HCT116 (cell line): ENCODE measurements around the gene SMYD3. TPM values are rescaled to one million over a fixed set of nuclear protein-coding genes. Genes with fewer than 3 reads are reported as not detected.

ENCODE experiments used
- ATAC-seq: fragments of 200-7000 bp; cut with Tn5 transposase; 2 replicates; pipeline ENCODE4 v1.9.1; 2020; ENCODE audit warnings: mild to moderate bottlenecking, moderate library complexity
- BruUV-seq: library from RNA; stranded (reverse); fragments of 400-500 nt; replicated peaks from 2 replicates; lab custom pipeline; 2021; lab: Mats Ljungman, UMichigan
- CTCF ChIA-PET: fragments of 300-600 bp; sonication (Branson Sonifier 250); formaldehyde crosslinking; loops from one replicate; lab custom pipeline; 2021; ENCODE audit warnings: antibody characterized with exemption; lab: Charles Lee
- POLR2A ChIA-PET: fragments of 300-600, 350-600 bp; sonication (Branson Sonifier 250); formaldehyde crosslinking; loops from one replicate; lab custom pipeline; 2021; ENCODE audit warnings: antibody characterized with exemption; lab: Charles Lee
- RAD21 ChIA-PET, 2 experiments: fragments of 300-600 bp; sonication (Branson Sonifier 250); formaldehyde crosslinking; loops; one replicate each; lab custom pipeline; 2023; ENCODE audit warnings: low total read pairs in 2 of 2; ENCODE audit not compliant: uncharacterized antibody in 2 of 2, unreplicated experiment in 2 of 2, low non-redundant PET in 1 of 2; lab: Charles Lee
- DNase-seq: peaks from one replicate; pipeline ENCODE4 v3.0.0-alpha.2; 2010; ENCODE audit warnings: low read depth, low spot score
- H2AFZ ChIP-seq: fragments of 200-600 bp; shearing (Covaris generic), sonication (generic); 2 replicates; pipeline ENCODE4 v1.6.1; 2017; ENCODE audit warnings: low read depth, mixed run types, mixed read lengths, antibody characterized with exemption, low read length; ENCODE audit not compliant: poor library complexity, severe bottlenecking
- H3K27ac ChIP-seq: 2 replicates; pipeline ENCODE4 v1.5.1; 2012; ENCODE audit warnings: low read depth, low read length
- H3K27me3 ChIP-seq: fragments of 200-600 bp; sonication (generic); 2 replicates; pipeline ENCODE4 v1.6.1; 2016; ENCODE audit warnings: mixed run types, low read length, mixed read lengths; ENCODE audit not compliant: insufficient read depth
- H3K36me3 ChIP-seq, 2 experiments: fragments of 200-500 bp in 1 of 2; fragments of 200-600 bp in 1 of 2; sonication (Bioruptor generic) in 1 of 2; sonication (generic) in 1 of 2; 2 replicates each; pipeline versions ENCODE4 v1.5.1 to v1.6.1; 2014 to 2016; ENCODE audit warnings: low read length in 2 of 2, inconsistent platforms in 1 of 2, mixed read lengths in 1 of 2, mixed run types in 1 of 2; ENCODE audit not compliant: insufficient read depth in 2 of 2, control insufficient read depth in 1 of 2
- H3K4me1 ChIP-seq, 2 experiments: fragments of 200-600 bp in 1 of 2; sonication (generic) in 1 of 2; 2 replicates each; pipeline versions ENCODE4 v1.5.1 to v1.6.1; 2012 to 2017; ENCODE audit warnings: low read length in 2 of 2, inconsistent platforms in 1 of 2, mild to moderate bottlenecking in 1 of 2, mixed read lengths in 1 of 2, mixed run types in 1 of 2, moderate library complexity in 1 of 2; ENCODE audit not compliant: insufficient read depth in 2 of 2, control insufficient read depth in 1 of 2
- H3K4me2 ChIP-seq: fragments of 200-600 bp; sonication (generic); 2 replicates; pipeline ENCODE4 v1.6.1; 2017; ENCODE audit warnings: mixed run types, low read length, mixed read lengths
- H3K4me3 ChIP-seq, 2 experiments: fragments of 200-600 bp in 1 of 2; sonication (generic) in 1 of 2; replicated peaks in 1 of 2; 2 replicates each; pipeline ENCODE4 v1.5.1; 2011 to 2016; ENCODE audit warnings: low read length in 2 of 2, control low read depth in 1 of 2, low read depth in 1 of 2, mild to moderate bottlenecking in 1 of 2, mixed read lengths in 1 of 2, mixed run types in 1 of 2
- H3K79me2 ChIP-seq: fragments of 200-600 bp; sonication (generic); 2 replicates; pipeline ENCODE4 v1.6.1; 2017; ENCODE audit warnings: mild to moderate bottlenecking, mixed run types, low read length, moderate library complexity, mixed read lengths; ENCODE audit not compliant: insufficient read depth
- H3K9ac ChIP-seq: fragments of 200-600 bp; sonication (generic); 2 replicates; pipeline ENCODE4 v1.6.1; 2016; ENCODE audit warnings: low read length, mixed read lengths
- H3K9me2 ChIP-seq: fragments of 200-600 bp; sonication (generic), shearing (Covaris generic); 2 replicates; pipeline ENCODE4 v1.6.1; 2017; ENCODE audit warnings: mixed run types, mild to moderate bottlenecking, moderate library complexity; ENCODE audit not compliant: insufficient read depth
- H3K9me3 ChIP-seq, 2 experiments: fragments of 200-500 bp in 1 of 2; fragments of 200-600 bp in 1 of 2; sonication (Bioruptor generic) in 1 of 2; sonication (generic) in 1 of 2; 2 replicates each; pipeline ENCODE4 v1.6.1; 2014 to 2017; ENCODE audit warnings: low read length in 2 of 2, mixed read lengths in 2 of 2, inconsistent platforms in 1 of 2, low read depth in 1 of 2, mild to moderate bottlenecking in 1 of 2, mixed run types in 1 of 2, moderate library complexity in 1 of 2; ENCODE audit not compliant: control insufficient read depth in 1 of 2, insufficient read depth in 1 of 2
- H4K20me1 ChIP-seq: fragments of 200-600 bp; sonication (generic), shearing (Covaris generic); 2 replicates; pipeline ENCODE4 v1.6.1; 2017; ENCODE audit warnings: mixed run types, mild to moderate bottlenecking, moderate library complexity; ENCODE audit not compliant: insufficient read depth
- EGR1 ChIP-seq: IDR thresholded peaks from 2 replicates; pipeline ENCODE4 v1.6.1; 2012; ENCODE audit warnings: low read depth
- POLR2A ChIP-seq: IDR thresholded peaks from 2 replicates; pipeline ENCODE4 v1.7.0; 2011; ENCODE audit warnings: borderline replicate concordance; ENCODE audit not compliant: insufficient read depth, insufficient read length; ENCODE audit errors: extremely low read depth
- RAD21 ChIP-seq: IDR thresholded peaks from 2 replicates; pipeline ENCODE4 v1.6.1; 2012; ENCODE audit warnings: low read depth, mild to moderate bottlenecking
- SP1 ChIP-seq: IDR thresholded peaks from 2 replicates; pipeline ENCODE4 v1.6.1; 2012; ENCODE audit warnings: low read depth
- TCF7L2 ChIP-seq: IDR thresholded peaks from 2 replicates; pipeline ENCODE4 v1.7.0; 2011; ENCODE audit warnings: borderline replicate concordance, inconsistent platforms; ENCODE audit not compliant: insufficient read depth, insufficient read length; ENCODE audit errors: extremely low read depth
- YY1 ChIP-seq: IDR thresholded peaks from 2 replicates; pipeline ENCODE4 v1.6.1; 2011; ENCODE audit warnings: low read length, low read depth, moderate library complexity, mild to moderate bottlenecking; ENCODE audit not compliant: insufficient replicate concordance; ENCODE audit errors: extremely low read depth
- ZBTB33 ChIP-seq: IDR thresholded peaks from 2 replicates; pipeline ENCODE4 v1.6.1; 2011; ENCODE audit warnings: mild to moderate bottlenecking, low read length, moderate library complexity; ENCODE audit not compliant: insufficient replicate concordance; ENCODE audit errors: extremely low read depth
- intact Hi-C: fragments of 100-400 bp; cut with micrococcal nuclease; formaldehyde crosslinking; loops from 2 replicates; pipeline ENCODE4 v1.10.0; 2022
- total RNA-seq: library from RNA; stranded (reverse); gene quantifications from one replicate; pipeline ENCODE4 v1.2.1, GENCODE V29; 2021; ENCODE audit not compliant: unreplicated experiment
- TF ChIP-seq, protein P1 (sequence below), 3 experiments: fragments of 200-600 bp in 1 of 3; sonication (generic) in 1 of 3; IDR thresholded peaks in 2 of 3; conservative IDR thresholded peaks in 1 of 3; 2 replicates each; pipeline ENCODE4 v1.5.1; 2012 to 2017; ENCODE audit warnings: low read depth in 2 of 3, low read length in 2 of 3, antibody characterized with exemption in 1 of 3, borderline replicate concordance in 1 of 3, control low read depth in 1 of 3, mild to moderate bottlenecking in 1 of 3, mixed read lengths in 1 of 3, mixed run types in 1 of 3, moderate library complexity in 1 of 3; ENCODE audit not compliant: insufficient read depth in 1 of 3

Gene SMYD3
- total RNA-seq, 1 experiment from 2014 or later, result 33.6 TPM

- ChIA-PET RAD21 (no interaction called here), POLR2A (no interaction called here), CTCF (no interaction called here)
- no peak overlapping the region for H3K4me2 ChIP-seq
- H3K4me1 ChIP-seq, result no peaks in the 10 kb centered on the region
- no TSS peak for BruUV-seq
- H4K20me1 ChIP-seq, result no peaks in the 10 kb centered on the region
- H3K9ac ChIP-seq, result no peak overlapping the region
- intact Hi-C loops, result loop anchor here (10.0 kb wide), 1 partner anchor 962 kb away; the partner anchor contains the start of gene KIF26B
- no peaks in the 10 kb centered on the region for H3K36me3 ChIP-seq
- peak; percentile 88 for ATAC-seq
- H2AFZ ChIP-seq, result no peak overlapping the region
- H3K27ac ChIP-seq, result no peak overlapping the region
- H3K4me3 ChIP-seq, result no peak overlapping the region
- no peaks in the 10 kb centered on the region for H3K79me2 ChIP-seq
- H3K9me2 ChIP-seq, result no peaks in the 10 kb centered on the region
- no peaks in the 10 kb centered on the region for H3K27me3 ChIP-seq
- TF ChIP-seq EGR1 (no peak), RAD21 (peak; percentile 41; the same call in 1 of the 2 replicates), YY1 (no peak), ZBTB33 (no peak), POLR2A (no peak), TCF7L2 (no peak), SP1 (no peak)
- TF ChIP-seq, protein P1, sequence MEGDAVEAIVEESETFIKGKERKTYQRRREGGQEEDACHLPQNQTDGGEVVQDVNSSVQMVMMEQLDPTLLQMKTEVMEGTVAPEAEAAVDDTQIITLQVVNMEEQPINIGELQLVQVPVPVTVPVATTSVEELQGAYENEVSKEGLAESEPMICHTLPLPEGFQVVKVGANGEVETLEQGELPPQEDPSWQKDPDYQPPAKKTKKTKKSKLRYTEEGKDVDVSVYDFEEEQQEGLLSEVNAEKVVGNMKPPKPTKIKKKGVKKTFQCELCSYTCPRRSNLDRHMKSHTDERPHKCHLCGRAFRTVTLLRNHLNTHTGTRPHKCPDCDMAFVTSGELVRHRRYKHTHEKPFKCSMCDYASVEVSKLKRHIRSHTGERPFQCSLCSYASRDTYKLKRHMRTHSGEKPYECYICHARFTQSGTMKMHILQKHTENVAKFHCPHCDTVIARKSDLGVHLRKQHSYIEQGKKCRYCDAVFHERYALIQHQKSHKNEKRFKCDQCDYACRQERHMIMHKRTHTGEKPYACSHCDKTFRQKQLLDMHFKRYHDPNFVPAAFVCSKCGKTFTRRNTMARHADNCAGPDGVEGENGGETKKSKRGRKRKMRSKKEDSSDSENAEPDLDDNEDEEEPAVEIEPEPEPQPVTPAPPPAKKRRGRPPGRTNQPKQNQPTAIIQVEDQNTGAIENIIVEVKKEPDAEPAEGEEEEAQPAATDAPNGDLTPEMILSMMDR (IDR thresholded peaks at IDR 0.05 in 2 of 3, conservative IDR thresholded peaks at IDR 0.05 in 1 of 3; ENCODE audit: borderline replicate concordance in 1 of 3, insufficient read depth in 1 of 3, low read depth in 2 of 3, low read length in 2 of 3), result peak in 2 of 3 experiments; percentile 26 to 31; a peak in 1 of 6 replicates
- no peak for DNase-seq
- no peaks in the 10 kb centered on the region for H3K9me3 ChIP-seq
Measured at GRCh38 chr1:246117066-246117791, 389.9 kb downstream of the SMYD3 start.
